Measurements from ENCODE around the gene SUGCT. TPM values are rescaled to one million over a fixed set of nuclear protein-coding genes. Genes with fewer than 3 reads are reported as not detected.
"Not testable (repeated sequence)": the region's sequence is repeated elsewhere in the genome, so short reads cannot be mapped to it uniquely, and the experiment has no call there.

SUGCT gene
- total RNA-seq, 2 donors from 2014 or later = 0.74 to 1.3 TPM

DNA sequence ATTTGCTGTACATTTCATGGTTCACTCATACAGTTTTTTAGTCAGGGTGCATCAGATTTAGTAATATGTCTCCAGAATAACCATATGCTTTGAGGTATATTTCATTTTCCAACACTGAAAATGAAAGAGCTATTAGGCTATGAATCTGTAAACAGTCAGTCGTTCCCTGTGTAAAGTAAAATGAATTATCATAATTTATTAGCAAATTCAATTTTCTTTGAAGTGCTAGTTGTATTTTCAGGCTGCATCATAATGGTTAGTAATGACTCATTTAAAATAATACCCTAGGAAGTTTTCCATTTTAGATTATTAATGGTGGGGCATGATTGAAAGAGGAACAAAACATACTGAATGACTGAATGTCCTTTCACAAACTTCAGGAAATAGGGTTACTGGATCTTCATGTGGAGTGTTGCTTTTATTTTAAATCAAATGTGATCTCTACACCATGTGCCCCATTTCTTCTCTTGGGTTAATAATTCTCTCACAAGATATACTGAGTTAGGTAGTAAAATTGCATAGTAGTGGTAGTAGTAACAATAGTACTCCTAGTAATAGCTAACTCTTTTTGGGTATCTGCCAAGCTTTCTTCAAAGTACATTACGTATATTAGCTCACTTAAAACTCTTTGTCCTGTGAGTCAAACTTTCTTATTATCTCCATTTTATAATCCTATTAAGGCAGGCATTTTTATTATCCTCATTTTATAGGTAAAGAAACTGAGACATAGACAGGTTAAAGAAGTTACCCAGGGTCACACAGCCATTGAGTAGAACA is 476.5 kb downstream of the SUGCT start:
- no peaks in the 10 kb centered on the region for H3K27me3 Mint-ChIP-seq
- DNase-seq (ENCODE audit: low spot score) = no peak
- H3K27ac Mint-ChIP-seq = no peak overlapping the region
- H3K4me3 Mint-ChIP-seq = no peak overlapping the region
- H3K36me3 Mint-ChIP-seq = no peaks in the 10 kb centered on the region
- ATAC-seq = no peak
- no peaks in the 10 kb centered on the region for H3K9me3 Mint-ChIP-seq
- H3K4me1 Mint-ChIP-seq (ENCODE audit: low read depth in 2 of 2) = no peaks in the 10 kb centered on the region

- ATAC-seq = no peak
Measured at GRCh38 chr7:40612298-40612697, 477.5 kb downstream of the SUGCT start.

GRCh38 chr7:40619647-40620046 is 484.8 kb downstream of the SUGCT start:
- H3K4me1 Mint-ChIP-seq (ENCODE audit: low read depth in 2 of 2) = no peaks in the 10 kb centered on the region
- DNase-seq (ENCODE audit: low spot score) = no peak
- no peak overlapping the region for H3K4me3 Mint-ChIP-seq
- H3K27me3 Mint-ChIP-seq = no peaks in the 10 kb centered on the region
- no peaks in the 10 kb centered on the region for H3K36me3 Mint-ChIP-seq
- no peak overlapping the region for H3K27ac Mint-ChIP-seq
- ATAC-seq = no peak
- no peaks in the 10 kb centered on the region for H3K9me3 Mint-ChIP-seq

More at GRCh38 chr7:40612298-40612697, 477.5 kb downstream of the SUGCT start:
- Mint-ChIP-seq H3K4me1 (ENCODE audit: low read depth in 2 of 2) (no peaks in the 10 kb centered on the region), H3K4me3 (no peak overlapping the region), H3K9me3 (no peaks in the 10 kb centered on the region), H3K27me3 (no peaks in the 10 kb centered on the region), H3K27ac (no peak overlapping the region), H3K36me3 (no peaks in the 10 kb centered on the region)
- no peak for DNase-seq (ENCODE audit: low spot score)

DNA sequence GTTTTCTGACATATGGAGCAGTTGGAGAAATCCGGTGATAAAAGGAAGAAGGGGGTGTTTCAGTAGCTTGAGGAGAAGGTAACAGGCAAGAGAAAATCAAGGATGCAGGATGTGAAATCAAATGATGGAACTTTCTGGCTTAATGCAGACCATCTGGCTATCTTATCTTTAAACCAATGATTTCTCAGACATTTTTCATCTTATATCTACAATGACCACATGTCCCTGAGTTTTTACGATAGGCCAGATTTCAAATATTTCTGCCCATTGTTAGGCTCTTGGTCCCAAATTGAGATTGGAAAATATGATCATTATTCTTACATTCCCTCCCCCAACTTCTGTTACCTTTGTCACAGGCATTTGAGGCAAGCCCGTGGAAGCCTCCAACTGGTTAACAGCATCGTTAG is 486.8 kb downstream of the SUGCT start:
- H3K4me1 Mint-ChIP-seq (ENCODE audit: low read depth in 2 of 2) = no peaks in the 10 kb centered on the region
- H3K36me3 Mint-ChIP-seq = no peaks in the 10 kb centered on the region
- H3K27ac Mint-ChIP-seq = no peak overlapping the region
- peaks cover 6 to 8% of the 10 kb centered on the region in 2 donors for H3K27me3 Mint-ChIP-seq
- H3K4me3 Mint-ChIP-seq = no peak overlapping the region
- no peak for DNase-seq (ENCODE audit: low spot score)
- peaks cover 6% of the 10 kb centered on the region for H3K9me3 Mint-ChIP-seq
- ATAC-seq = no peak

- no peak for ATAC-seq
Measured at GRCh38 chr7:40622941-40623501, 488.2 kb downstream of the SUGCT start.

DNA sequence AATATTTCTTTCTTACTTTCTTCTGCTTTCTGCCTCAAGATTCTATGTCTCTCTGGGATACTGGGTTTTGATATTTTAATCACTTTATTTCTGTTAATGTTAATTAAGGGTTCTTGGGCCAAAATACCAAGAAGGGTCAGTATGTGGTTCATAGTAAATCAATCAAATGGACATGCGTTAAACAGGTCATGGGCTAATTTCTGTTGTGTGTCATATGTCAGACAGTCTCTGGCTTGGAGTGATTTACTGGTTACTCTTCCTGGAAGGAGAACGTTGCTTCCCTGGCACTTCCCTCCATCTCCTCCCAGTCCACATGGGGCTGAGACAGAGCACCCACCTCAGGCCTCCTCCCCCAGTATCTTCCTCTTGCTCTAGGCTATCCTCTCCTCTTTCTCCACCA is 489.1 kb downstream of the SUGCT start:
- ATAC-seq (no peak), DNase-seq (ENCODE audit: low spot score) (no peak)
- H3K27me3 Mint-ChIP-seq = peaks cover 6 to 8% of the 10 kb centered on the region in 2 donors
- H3K9me3 Mint-ChIP-seq = peaks cover 10% of the 10 kb centered on the region
- no peaks in the 10 kb centered on the region for H3K4me1 Mint-ChIP-seq (ENCODE audit: low read depth in 2 of 2)
- H3K27ac Mint-ChIP-seq = no peak overlapping the region
- no peaks in the 10 kb centered on the region for H3K36me3 Mint-ChIP-seq
- H3K4me3 Mint-ChIP-seq = no peak overlapping the region

More at GRCh38 chr7:40622941-40623501, 488.2 kb downstream of the SUGCT start:
- no peak for DNase-seq (ENCODE audit: low spot score)
- Mint-ChIP-seq H3K9me3 (peaks cover 10% of the 10 kb centered on the region), H3K27ac (no peak overlapping the region), H3K36me3 (no peaks in the 10 kb centered on the region), H3K4me3 (no peak overlapping the region), H3K27me3 (peaks cover 6 to 8% of the 10 kb centered on the region in 2 donors), H3K4me1 (ENCODE audit: low read depth in 2 of 2) (no peaks in the 10 kb centered on the region)

- H3K9me3 Mint-ChIP-seq; H3K4me3 Mint-ChIP-seq; H3K4me1 Mint-ChIP-seq (ENCODE audit: low read depth in 2 of 2); DNase-seq (ENCODE audit: low spot score); ATAC-seq; H3K27me3 Mint-ChIP-seq; H3K27ac Mint-ChIP-seq; H3K36me3 Mint-ChIP-seq: not testable (repeated sequence)
Measured at GRCh38 chr7:40627361-40627760, 492.6 kb downstream of the SUGCT start.

DNA sequence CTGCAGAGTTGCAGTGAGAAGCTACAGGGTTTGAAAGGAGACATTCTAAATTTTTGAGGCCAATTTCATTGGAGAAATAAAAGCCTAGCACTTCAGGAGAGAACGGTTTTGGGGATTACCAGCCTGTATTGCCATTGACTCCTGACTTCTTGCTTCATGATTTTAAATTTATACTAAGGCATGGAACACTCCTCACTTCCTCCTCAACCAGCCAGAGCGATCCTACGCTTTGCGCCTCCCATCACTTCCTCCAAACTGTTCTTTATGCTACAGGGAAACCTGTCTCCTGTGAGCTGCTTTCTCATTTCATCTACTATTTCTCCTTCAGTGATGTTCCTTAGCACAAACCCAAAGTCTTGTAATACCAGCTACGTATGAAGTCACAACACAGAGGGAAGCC is 495.1 kb downstream of the SUGCT start:
- H3K4me1 Mint-ChIP-seq (ENCODE audit: low read depth in 2 of 2) = no peaks in the 10 kb centered on the region
- H3K9me3 Mint-ChIP-seq = peaks cover 10% of the 10 kb centered on the region
- ATAC-seq (no peak), DNase-seq (ENCODE audit: low spot score) (no peak)
- no peaks in the 10 kb centered on the region for H3K36me3 Mint-ChIP-seq
- H3K27me3 Mint-ChIP-seq = peaks cover 6 to 8% of the 10 kb centered on the region in 2 donors
- no peak overlapping the region for H3K27ac Mint-ChIP-seq
- H3K4me3 Mint-ChIP-seq = no peak overlapping the region

DNA sequence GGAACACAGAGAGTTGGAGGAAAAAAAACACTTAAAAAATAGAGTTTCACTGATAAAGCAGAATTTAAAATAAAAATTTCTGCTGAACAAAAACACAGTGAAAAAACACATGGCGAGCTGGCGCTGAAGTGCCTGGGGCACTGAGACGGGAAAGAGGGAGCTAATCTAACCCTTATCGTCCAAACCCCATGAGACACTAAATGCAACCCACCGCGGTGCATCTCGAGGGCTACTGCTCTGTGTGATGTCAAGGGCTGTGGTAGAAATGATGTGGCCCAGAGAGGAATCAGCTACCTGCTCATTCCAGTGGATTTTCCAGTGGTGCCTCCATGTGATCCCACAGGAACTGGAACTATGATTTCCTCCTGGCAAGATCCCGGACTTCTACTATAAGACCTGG is 499.3 kb downstream of the SUGCT start:
- H3K27ac Mint-ChIP-seq = no peak overlapping the region
- H3K36me3 Mint-ChIP-seq = no peaks in the 10 kb centered on the region

DNA sequence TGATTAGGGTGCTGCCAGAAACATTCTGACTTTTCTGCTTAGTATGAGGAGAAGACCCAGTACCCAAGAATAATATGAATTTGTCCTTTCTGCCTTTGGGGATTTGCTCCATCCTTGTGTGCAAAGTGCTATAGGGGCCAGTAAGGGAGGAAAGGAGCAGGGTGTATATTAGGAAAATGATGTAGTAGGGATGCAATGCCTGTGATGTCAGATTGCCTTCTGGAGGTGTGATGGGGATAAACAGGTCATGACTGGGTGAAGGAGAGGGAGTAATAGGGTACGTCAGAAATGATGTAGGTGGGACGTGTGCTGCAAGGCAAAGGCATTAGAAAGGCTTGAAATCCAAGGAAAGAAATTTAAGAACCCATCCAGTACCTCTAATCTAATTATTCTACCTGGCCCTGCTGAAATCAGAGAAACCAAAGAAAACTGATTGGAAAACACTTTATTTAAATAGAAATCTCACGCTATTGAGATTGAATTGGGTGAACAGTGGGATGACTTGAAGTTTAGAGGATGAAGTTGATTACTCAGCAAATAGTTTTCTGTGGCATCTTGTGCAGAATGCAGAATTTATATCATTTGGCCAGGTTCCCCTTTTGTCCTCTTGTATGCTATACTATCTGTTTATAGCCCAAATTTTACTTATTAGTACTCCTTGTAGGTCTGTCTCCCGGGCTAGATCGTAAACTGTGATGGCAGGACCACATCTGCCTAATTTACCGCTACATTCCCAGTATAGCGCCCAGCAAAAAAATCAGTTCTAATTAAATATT is 503.9 kb downstream of the SUGCT start:
- H3K27ac Mint-ChIP-seq = no peak overlapping the region
- peaks cover 0 to 3% of the 10 kb centered on the region in 2 donors for H3K27me3 Mint-ChIP-seq
- no peaks in the 10 kb centered on the region for H3K36me3 Mint-ChIP-seq
- ATAC-seq (no peak), DNase-seq (ENCODE audit: low spot score) (no peak)
- no peaks in the 10 kb centered on the region for H3K4me1 Mint-ChIP-seq (ENCODE audit: low read depth in 2 of 2)
- no peaks in the 10 kb centered on the region for H3K9me3 Mint-ChIP-seq
- H3K4me3 Mint-ChIP-seq = no peak overlapping the region

More for the DNA sequence above, 499.3 kb downstream of the SUGCT start:
- Mint-ChIP-seq H3K4me1 (ENCODE audit: low read depth in 2 of 2) (no peaks in the 10 kb centered on the region), H3K27me3 (peaks cover 0 to 3% of the 10 kb centered on the region in 2 donors), H3K9me3 (no peaks in the 10 kb centered on the region), H3K4me3 (no peak overlapping the region)
- DNase-seq (ENCODE audit: low spot score) (no peak), ATAC-seq (no peak)

DNA sequence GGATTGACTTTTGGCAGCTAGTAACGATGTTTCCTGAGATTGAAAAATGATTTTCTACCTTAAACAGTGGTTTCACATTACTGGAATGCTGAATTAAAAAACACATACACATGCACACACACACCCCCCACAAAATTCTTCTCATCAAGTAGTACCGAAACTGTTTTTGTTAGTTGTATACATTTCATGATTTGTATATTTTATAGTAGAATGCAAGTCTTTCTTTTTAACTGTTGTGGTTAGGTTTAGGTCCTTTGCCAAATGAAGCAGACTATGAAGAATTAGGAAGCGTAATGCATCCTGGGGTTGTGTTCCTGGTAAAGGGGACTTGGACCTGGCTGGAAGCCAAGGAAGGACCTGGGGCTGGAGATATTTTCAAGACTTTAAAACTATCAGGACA is 505.8 kb downstream of the SUGCT start:
- DNase-seq (ENCODE audit: low spot score) (no peak), ATAC-seq (no peak)
- H3K4me1 Mint-ChIP-seq (ENCODE audit: low read depth in 2 of 2) = peaks cover 0 to 5% of the 10 kb centered on the region in 2 donors
- peaks cover 0 to 5% of the 10 kb centered on the region in 2 donors for H3K27me3 Mint-ChIP-seq
- no peaks in the 10 kb centered on the region for H3K9me3 Mint-ChIP-seq
- no peak overlapping the region for H3K4me3 Mint-ChIP-seq
- H3K27ac Mint-ChIP-seq = no peak overlapping the region
- no peaks in the 10 kb centered on the region for H3K36me3 Mint-ChIP-seq

DNA sequence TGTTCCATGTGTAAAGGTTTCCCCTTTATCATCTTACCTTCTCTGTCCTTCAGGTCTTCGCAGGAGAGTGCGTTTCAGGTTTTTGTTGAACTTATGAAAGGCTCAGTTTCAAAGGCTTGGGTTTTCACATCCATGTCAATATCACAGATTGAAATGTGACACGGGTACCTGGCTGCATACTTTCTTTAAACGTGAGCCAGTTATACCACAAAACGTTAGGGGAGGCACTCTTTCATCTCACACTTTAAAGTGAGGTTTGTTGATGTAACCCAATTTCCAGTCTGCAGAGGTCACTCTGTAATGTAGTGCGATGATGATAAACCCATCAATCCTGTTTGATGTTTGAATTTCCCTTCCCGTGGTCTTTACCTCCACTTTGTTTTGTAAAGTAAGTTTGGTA is 506.9 kb downstream of the SUGCT start:
- peaks cover 3% of the 10 kb centered on the region for H3K9me3 Mint-ChIP-seq
- H3K27me3 Mint-ChIP-seq = peaks cover 0 to 5% of the 10 kb centered on the region in 2 donors
- H3K4me1 Mint-ChIP-seq (ENCODE audit: low read depth in 2 of 2) = peaks cover 0 to 5% of the 10 kb centered on the region in 2 donors
- H3K4me3 Mint-ChIP-seq = no peak overlapping the region
- no peaks in the 10 kb centered on the region for H3K36me3 Mint-ChIP-seq
- no peak overlapping the region for H3K27ac Mint-ChIP-seq
- ATAC-seq (no peak), DNase-seq (ENCODE audit: low spot score) (no peak)

GRCh38 chr7:40643664-40644063 is 508.9 kb downstream of the SUGCT start:
- ATAC-seq (no peak), DNase-seq (ENCODE audit: low spot score) (no peak)
- Mint-ChIP-seq H3K4me1 (ENCODE audit: low read depth in 2 of 2) (peaks cover 0 to 5% of the 10 kb centered on the region in 2 donors), H3K9me3 (peaks cover 3% of the 10 kb centered on the region), H3K27ac (no peak overlapping the region), H3K36me3 (no peaks in the 10 kb centered on the region), H3K27me3 (peaks cover 0 to 2% of the 10 kb centered on the region in 2 donors), H3K4me3 (no peak overlapping the region)

Measured in natural killer cell treated with Interleukin-12 subunit alpha and Interleukin-12 subunit beta and Interleukin-15 and Interleukin-18, amount 100 ng/mL, for 72 hours (primary cell).